Measurements from ENCODE around the gene RHBDF1.

RHBDF1 gene

DNA sequence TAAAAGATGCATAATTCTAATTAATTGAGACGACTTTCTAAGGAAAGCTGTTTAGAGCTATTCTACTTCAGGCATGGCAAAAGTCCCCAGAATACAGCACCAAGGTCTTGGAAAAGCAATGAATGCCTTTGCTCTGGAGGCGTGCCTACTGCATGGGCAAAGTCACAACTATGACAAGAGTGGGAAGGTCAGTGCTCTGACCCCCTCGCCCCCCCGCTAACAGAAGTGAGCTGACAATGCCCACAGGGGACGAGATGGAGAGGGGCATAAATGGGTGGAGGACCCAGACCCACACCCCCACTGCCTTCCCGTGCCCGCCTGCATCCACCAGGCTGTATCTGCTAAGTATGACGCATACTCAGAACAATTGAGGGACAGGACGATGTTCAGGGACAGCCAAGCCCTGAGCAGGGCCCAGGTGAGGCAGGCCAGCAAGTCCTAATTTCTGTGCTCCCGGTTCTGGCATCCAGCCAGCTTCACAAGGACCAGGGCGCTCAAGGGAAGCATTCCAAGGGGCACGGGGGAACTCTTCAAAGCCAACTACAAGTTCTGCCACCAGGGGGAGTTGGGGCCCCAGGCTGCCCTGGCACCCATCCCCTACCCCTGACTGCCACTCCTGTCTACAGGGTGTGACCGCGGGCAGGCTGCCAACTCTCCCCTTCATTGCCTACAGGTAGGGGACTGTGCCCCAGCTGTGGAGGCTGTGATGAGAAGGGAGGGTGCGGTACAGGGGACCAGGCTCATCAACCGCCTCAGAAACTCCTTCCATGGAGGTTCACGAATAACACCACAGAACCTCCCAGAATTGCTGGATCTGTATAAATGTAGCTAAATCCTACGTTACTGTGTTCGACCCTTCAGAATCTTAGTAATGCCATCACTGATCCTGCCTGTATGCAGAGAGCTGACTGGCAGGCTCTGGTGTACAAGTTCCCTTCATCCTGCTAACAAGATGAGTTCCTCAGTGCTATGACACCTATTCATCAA, 45.2 kb upstream of the RHBDF1 start:
- TF ChIP-seq, protein P1, sequence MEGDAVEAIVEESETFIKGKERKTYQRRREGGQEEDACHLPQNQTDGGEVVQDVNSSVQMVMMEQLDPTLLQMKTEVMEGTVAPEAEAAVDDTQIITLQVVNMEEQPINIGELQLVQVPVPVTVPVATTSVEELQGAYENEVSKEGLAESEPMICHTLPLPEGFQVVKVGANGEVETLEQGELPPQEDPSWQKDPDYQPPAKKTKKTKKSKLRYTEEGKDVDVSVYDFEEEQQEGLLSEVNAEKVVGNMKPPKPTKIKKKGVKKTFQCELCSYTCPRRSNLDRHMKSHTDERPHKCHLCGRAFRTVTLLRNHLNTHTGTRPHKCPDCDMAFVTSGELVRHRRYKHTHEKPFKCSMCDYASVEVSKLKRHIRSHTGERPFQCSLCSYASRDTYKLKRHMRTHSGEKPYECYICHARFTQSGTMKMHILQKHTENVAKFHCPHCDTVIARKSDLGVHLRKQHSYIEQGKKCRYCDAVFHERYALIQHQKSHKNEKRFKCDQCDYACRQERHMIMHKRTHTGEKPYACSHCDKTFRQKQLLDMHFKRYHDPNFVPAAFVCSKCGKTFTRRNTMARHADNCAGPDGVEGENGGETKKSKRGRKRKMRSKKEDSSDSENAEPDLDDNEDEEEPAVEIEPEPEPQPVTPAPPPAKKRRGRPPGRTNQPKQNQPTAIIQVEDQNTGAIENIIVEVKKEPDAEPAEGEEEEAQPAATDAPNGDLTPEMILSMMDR (IDR thresholded peaks at IDR 0.05) = peak; percentile 39
- H3K27ac ChIP-seq = no peak overlapping the region
- no peak for DNase-seq (ENCODE audit: low spot score)
- H3K4me3 ChIP-seq = no peak overlapping the region

DNA sequence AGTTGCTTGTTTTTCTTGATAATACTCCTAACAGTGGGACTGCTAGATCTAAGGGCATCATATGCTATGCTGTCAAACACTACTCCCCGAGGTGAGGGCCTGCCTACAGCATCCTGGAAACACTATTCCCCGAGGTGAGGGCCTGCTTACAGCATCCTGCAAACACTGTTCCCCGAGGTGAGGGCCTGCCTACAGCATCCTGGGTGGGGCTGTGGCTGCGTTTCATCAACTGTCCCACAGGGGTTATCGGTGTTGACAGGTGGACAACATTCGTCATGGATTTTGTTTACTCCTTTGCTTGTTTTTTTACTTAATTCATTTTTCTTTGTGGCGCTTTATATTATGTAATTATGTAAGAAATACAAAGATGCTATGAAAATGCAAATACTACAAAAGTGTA, 43.6 kb upstream of the RHBDF1 start:
- DNase-seq (ENCODE audit: low spot score) = no peak
- Histone ChIP-seq H3K27ac (no peak overlapping the region), H3K4me3 (no peak overlapping the region)
- TF ChIP-seq, protein P1 (IDR thresholded peaks at IDR 0.05) = no peak

DNA sequence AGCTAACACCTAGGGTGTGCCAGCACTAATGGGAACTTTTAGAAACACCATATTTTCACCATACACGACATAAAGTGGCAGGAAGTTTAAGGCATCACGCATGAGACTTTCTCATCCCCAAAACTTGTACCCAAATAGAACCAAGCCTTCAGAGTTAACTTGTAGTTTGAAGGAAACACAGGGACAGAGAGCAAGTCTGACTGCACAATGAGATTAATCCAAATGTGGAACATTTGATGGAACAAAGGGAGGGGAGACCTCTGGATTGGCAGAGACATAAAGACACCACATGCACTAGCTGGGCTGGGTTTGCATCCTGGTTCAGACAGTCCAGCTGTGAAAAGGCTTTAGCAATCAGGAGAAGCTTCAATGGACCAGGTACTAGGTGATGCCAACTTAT, 41.9 kb upstream of the RHBDF1 start:
- Histone ChIP-seq H3K27ac (no peak overlapping the region), H3K4me3 (no peak overlapping the region)
- TF ChIP-seq, protein P1 (IDR thresholded peaks at IDR 0.05) = no peak
- DNase-seq (ENCODE audit: low spot score) = no peak

DNA sequence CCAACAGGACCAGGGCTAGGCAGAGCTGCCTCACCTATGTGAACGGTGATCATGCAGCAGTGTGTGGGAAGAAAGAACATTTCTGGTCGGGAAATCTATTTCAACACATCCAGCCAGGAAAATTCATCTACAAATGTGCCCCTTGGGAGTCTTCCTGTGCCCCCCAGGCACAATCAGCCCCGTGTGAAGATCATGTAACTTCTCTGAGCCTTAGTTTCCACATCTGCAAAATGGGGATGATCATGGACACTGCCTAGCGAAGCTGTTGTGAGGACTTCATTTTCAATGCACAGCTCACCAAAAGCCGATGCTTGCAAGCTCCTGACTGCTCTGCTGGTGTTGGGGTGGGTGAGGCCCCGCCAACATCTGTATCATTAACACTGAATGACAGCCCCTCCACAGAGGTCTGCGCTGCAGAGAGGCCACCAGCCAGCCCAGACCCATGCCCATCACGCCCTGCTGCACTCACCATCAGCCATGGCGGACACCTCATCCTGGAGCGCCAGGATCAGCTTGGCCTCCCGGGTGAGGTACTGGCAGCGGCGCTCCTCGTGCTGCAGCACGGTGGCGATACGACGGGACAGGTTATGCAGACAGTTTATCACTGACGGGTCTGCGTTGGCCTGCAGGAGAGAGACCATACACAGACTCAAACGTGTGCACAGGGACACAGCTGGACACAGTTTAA, 39.9 kb upstream of the RHBDF1 start:
- DNase-seq (ENCODE audit: low spot score) = no peak
- TF ChIP-seq, protein P1 (IDR thresholded peaks at IDR 0.05) = no peak
- no peak overlapping the region for H3K27ac ChIP-seq
- no peak overlapping the region for H3K4me3 ChIP-seq

DNA sequence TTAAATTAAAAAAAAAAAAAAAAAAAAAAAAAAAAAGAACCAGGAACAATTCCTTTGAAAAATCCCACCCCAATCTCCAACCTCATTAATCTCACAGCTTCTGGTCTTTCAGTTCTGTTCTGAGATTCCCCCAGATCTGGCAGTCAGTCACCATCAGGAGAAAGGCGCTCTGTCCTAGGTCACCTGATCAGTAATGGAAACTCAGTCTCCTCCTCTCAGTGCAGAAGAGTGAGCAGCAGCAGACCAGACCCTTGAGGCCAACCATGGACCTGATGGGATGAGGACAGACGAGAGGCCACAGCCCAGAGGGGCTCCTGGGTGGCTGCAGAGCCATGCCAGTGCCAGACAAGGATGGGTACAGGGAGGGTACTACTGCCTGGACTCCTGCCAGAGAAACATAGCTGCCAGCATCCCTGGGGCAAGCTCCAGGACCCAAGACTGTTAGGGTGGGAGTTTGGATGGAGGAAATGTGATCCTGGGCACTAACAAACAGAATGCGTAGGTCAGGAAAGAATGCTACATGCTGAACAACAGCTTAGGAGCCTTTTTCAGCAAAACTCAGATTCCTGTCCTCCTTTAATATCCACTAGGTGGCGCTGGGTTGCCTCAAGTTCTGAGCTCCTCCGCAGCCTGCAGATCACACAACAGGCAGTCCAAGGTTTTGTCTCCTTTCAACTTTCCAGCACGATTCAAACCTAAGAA, 34.3 kb upstream of the RHBDF1 start:
- Histone ChIP-seq H3K4me3 (no peak overlapping the region), H3K27ac (peak overlapping the region; percentile 61 to 71)
- TF ChIP-seq, protein P1 (IDR thresholded peaks at IDR 0.05) = peak; percentile 71
- DNase-seq (ENCODE audit: low spot score) = no peak

DNA sequence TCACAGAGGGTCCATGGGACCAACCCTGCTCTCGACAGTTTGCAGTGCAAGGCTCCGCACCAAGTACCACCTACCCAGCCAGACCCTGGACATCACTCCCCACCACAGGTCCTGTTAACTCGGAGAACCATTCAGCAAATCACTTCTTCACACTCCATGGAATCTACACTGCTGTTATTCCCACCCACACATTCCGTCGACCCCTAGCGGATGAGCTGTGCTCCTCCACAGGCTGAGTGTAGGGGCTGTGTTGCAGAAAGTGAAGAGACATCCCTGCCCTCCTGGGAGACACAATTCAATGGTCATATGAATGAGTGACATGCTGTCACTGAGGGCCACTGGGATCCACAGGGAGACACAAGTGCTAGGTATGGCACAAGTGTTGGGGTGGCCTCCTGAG, 33.1 kb upstream of the RHBDF1 start:
- peak overlapping the region in 1 of 2 donors; percentile 30 for H3K27ac ChIP-seq
- TF ChIP-seq, protein P1 (IDR thresholded peaks at IDR 0.05) = no peak
- no peak overlapping the region for H3K4me3 ChIP-seq
- DNase-seq (ENCODE audit: low spot score) = no peak
